GM19023 (cell line): ENCODE measurements around the gene ANKRD6.

ENCODE experiments used
- ATAC-seq: cut with Tn5 transposase; IDR thresholded peaks from one replicate; pipeline ENCODE4 v1.9.1; 2021; ENCODE audit warnings: mild to moderate bottlenecking, moderate library complexity; ENCODE audit not compliant: unreplicated experiment

ANKRD6 gene

GRCh38 chr6:89464295-89464694, 31.3 kb downstream of the ANKRD6 start:
- ATAC-seq: no peak

GRCh38 chr6:89467437-89467836, 34.5 kb downstream of the ANKRD6 start:
- ATAC-seq: no peak

GRCh38 chr6:89468998-89469397, 36.0 kb downstream of the ANKRD6 start:
- no peak for ATAC-seq

- no peak for ATAC-seq
Observed at GRCh38 chr6:89471287-89471867, 38.4 kb downstream of the ANKRD6 start.

- no peak for ATAC-seq
Observed at GRCh38 chr6:89475101-89475500, 42.1 kb downstream of the ANKRD6 start.

GRCh38 chr6:89475634-89476033, 42.7 kb downstream of the ANKRD6 start:
- ATAC-seq: no peak

- no peak for ATAC-seq
Observed at GRCh38 chr6:89479897-89480296, 46.9 kb downstream of the ANKRD6 start.

- no peak for ATAC-seq
Observed at GRCh38 chr6:89481695-89482094, 48.7 kb downstream of the ANKRD6 start.

- no peak for ATAC-seq
Observed at GRCh38 chr6:89482126-89482525, 49.2 kb downstream of the ANKRD6 start.

GRCh38 chr6:89483111-89483720, 50.3 kb downstream of the ANKRD6 start:
- no peak for ATAC-seq

- ATAC-seq: no peak
Observed at GRCh38 chr6:89485320-89485719, 52.4 kb downstream of the ANKRD6 start.

- no peak for ATAC-seq
Observed at GRCh38 chr6:89487864-89488263, 54.9 kb downstream of the ANKRD6 start.

- ATAC-seq: no peak
Observed at GRCh38 chr6:89488438-89488837, 55.5 kb downstream of the ANKRD6 start.

- ATAC-seq: no peak
Observed at GRCh38 chr6:89489078-89489477, 56.1 kb downstream of the ANKRD6 start.

GRCh38 chr6:89492025-89492640, 59.2 kb downstream of the ANKRD6 start:
- ATAC-seq: no peak

- ATAC-seq: no peak
Observed at GRCh38 chr6:89494131-89494793, 61.3 kb downstream of the ANKRD6 start.

GRCh38 chr6:89495961-89496535, 63.1 kb downstream of the ANKRD6 start:
- ATAC-seq: no peak

GRCh38 chr6:89500611-89501010, 67.7 kb downstream of the ANKRD6 start:
- ATAC-seq: no peak

- ATAC-seq: no peak
Observed at GRCh38 chr6:89501222-89501621, 68.3 kb downstream of the ANKRD6 start.

GRCh38 chr6:89501753-89502152, 68.8 kb downstream of the ANKRD6 start:
- ATAC-seq: no peak

GRCh38 chr6:89503641-89504040, 70.7 kb downstream of the ANKRD6 start:
- no peak for ATAC-seq

- no peak for ATAC-seq
Observed at GRCh38 chr6:89505847-89506246, 72.9 kb downstream of the ANKRD6 start.
